CD4-positive, alpha-beta T cell treated with Interleukin-6 at 100 ng/mL for 8 hours (primary cell): ENCODE results near the gene CRABP2.

ENCODE experiments used
- DNase-seq: peaks from one replicate; pipeline ENCODE4 v3.0.0-alpha.2; 2020; ENCODE audit warnings: mixed read lengths, low spot score

The CRABP2 gene

DNA sequence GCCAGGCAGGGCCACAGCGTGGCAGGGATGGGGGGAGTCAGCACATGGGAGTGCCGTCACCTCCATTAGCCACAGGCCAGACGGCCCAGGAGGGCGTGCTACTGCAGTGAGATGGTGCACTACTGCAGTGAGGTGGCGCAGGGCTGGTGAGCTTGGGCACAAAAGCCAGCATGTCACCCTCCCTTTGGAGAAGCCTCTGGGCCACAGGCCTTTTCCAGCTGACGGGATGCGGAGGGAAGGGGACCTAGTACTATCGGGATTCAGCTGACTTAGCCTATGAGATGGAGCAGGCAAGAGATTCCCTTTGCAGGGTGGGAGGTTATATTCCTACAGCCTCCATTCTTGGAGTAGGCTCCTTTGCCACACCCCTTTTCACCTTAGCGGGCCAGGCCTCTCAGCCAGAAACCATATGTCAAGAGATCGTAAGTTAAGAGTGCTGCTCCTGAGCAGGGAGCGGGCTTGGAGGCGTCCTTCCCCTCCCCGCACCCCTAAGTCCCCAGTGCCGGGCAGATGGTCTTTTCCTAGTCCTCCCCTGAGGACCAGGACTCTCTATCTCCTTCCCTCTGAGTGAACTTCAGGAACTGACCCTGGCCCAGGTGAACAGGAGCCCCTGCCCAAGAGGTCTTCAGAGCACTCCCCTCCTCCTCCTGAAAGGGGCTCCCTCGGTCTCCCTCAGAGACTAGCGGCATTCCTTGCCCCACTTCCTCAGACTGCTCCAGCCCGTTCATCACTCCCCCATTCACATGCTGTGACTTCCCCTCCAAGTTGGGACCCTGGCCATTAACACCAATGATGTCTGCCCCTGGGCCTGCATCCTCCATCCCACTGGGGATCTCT, 36.4 kb downstream of the CRABP2 start:
- DNase-seq, result no peak

DNA sequence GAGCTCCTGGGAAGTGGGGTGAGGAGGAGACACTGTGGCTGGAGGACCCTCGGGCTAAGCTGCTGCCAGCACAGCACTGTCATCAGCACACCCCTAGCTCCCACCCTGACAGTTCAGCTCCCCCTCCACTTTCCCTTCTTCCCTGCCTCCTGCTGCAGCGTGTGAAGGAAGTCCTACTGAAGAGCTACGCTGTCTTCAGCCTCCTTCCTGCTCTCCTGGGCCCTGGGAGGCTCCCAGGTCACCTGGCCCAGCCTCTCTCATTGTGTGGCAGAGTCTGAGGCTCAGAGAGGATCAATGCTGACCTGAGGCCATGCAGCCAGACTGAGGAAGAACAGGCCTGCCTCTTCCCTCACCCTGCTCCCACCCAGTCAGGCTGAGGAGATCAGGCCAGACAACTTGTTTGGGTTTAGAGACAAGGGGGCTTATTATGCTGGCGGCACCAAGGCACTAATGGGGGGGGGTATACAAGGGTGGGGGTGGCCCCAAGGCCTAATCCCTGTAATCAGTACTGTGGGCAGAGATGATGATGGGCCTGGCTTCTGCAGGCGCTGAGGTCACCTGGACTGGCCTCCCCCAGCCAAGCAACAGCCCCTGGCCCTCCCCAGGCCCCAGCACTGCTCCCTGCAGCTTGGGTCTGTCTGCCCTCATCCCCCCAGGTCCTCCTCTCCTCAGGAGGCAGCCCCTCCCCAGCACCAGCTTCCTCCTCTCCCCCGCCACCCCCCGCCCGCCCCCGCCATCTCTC, 37.2 kb downstream of the CRABP2 start:
- no peak for DNase-seq

DNA sequence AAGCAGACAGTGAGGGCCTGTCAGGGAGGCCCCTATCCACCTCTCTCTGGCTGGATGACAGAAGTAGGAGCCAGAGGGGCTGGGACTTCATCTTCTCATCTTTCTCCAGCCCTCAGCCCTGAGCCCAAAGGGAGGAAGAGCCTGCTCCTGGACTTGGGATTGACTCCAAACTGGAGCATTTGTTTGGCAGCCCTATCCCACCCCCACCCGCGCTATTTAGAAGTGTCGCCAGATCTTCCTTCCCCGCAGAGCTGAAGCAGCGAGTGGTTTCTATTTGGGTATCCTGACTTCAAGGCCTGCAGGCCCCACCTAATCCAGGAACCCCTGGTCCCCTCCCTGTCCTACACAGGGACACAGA, 37.8 kb downstream of the CRABP2 start:
- DNase-seq, result no peak

DNA sequence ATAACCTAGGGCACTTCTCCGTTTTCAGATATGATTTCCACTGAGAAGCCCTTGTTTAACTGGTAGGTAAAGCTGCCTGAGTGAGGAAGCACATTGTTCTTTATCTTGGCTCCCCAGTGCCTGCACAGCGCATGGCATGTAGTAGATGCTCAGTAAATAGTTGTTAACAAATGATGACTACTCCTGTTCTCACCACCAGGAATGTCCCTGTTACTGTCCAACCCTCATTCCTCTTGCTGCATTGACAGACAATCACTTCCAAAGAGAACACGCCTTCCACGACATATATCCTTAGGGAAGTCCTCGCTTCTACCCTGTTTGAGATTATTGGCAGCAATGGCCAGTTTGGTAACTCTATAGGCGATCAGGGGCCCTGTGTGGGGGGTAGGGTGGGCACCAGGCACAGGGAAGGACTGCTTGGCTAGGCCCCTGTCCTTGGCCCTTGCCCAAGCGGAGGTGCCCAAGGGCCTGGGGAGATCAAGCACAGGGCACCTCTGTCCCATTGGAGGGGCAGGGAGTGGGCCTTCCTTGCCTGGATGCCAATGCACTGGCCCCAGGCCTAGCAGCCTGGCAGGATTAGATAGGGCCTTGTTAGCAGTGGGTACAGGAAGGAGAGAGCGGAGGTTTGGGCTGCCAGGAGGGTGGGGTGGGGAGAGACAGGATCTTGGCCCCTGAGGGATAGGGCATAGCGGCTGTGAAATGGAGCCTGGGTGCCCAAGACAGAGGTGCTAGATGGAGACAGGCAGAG, 38.3 kb downstream of the CRABP2 start:
- no peak for DNase-seq

DNA sequence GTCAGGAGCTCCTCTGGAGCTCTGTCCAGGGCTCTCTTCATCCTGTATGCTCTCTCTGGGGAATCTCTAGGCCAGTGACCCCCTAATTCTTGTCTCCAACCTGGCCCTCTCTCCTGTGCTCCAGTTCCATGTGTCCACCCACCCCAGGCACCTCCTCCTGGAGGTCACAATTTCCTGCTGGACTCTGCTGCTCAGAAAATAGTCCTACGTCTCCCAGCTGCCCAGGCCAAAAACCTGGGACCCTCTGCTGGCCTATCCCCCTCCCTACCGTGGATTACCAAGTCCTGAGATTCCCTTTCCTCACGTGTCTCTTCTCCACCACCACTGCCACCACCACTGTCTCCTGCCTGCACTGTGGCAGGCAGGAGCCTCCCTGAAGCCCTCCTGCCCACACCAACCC, 39.8 kb downstream of the CRABP2 start:
- DNase-seq, result no peak

DNA sequence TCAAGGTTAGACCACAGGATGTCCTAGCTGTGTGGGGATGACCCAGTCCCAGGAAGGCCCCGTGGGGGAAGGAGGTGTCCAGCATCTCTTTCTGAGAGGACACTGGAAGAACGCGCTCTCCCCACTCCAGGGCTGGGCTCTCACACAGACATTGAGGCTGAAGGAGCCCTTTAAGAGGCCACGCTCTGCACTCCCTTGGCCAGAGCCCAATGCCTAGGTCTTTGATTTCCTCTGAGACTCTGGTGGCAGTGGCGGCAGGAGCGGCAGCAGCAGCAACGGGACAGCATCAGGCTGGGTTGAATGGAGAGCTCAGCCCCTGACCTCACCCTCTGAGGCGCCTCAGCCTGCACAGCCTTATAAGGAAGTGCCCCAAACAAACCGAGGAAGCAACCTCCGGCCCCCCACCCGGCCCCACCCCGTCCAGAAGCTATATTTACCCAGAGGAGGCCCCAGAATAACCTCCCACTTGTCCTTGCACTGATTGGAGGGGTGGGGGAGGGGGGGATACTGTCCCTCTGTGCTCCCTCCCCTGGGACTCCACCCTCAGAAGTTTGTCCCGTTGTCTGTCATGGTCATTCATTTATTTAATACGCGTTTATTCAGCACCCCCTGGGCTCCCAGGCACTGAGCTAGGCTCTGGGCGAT, 40.5 kb downstream of the CRABP2 start:
- DNase-seq, result no peak

DNA sequence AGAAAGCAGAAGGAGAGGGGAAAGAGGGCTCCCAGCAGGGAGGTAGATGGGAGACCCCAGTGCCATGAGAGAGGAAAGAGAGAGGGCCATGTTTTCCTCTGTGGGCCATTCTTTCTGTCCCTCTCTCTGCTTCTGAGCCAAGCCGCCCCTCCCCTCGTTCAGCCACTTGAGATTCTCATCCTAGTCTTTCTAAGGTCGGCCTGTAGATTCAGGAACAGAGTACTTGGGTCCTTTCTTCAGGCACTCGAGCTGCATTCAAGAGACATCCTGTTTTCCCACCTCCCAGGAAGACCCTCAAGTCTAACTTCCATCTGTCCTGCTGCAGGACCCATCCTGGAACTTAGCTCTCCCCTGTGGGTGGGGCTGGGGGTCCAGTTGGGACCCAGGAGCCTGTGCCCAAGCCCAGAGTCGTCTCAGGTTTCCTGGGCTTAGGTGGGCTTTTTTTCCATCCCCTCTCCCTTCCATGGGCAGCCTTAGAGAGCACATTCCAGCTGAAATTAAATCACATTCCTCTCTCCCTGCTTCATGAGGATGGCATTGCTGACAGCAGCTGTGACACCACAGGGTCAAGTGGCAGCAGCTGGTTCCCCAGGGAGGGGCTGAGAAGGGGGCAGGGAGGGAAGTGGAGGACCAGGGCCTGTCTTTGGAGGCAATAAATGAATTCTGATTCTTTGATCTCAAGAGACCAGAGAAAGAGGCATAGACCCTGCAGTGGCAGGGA, 41.2 kb downstream of the CRABP2 start:
- no peak for DNase-seq

DNA sequence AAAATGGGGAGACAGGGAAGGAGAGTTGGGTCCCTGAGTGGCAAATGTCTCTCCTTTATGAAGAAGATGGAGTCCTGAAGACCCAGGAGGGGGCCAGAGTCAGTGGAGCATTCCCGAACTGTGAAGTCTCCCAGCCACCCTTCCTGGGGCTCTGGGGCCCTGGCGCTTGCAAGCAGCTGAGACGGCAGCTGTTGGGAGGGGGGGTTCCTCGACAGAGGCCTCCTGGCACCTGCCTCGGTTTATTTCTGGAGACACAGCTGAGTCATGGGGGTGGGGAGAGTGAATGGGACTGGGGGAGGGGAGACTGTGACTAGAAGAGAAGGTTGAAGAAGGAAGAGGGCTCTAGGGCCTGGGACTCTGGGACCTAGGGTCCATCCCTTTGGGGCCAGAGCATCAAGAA, 42.2 kb downstream of the CRABP2 start:
- DNase-seq, result no peak

DNA sequence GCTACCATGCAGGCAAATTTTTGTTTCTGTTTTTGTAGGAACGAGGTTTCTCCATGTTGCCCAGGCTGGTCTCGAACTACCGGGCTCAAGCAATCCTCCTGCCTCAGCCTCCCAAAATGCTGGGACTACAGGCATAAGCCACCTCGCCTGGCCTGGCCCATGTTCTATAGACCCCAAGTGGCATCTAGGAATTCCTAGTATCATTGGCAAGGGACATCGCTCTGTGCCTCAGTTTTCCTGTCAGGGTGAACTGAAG, 42.7 kb downstream of the CRABP2 start:
- DNase-seq, result no peak

DNA sequence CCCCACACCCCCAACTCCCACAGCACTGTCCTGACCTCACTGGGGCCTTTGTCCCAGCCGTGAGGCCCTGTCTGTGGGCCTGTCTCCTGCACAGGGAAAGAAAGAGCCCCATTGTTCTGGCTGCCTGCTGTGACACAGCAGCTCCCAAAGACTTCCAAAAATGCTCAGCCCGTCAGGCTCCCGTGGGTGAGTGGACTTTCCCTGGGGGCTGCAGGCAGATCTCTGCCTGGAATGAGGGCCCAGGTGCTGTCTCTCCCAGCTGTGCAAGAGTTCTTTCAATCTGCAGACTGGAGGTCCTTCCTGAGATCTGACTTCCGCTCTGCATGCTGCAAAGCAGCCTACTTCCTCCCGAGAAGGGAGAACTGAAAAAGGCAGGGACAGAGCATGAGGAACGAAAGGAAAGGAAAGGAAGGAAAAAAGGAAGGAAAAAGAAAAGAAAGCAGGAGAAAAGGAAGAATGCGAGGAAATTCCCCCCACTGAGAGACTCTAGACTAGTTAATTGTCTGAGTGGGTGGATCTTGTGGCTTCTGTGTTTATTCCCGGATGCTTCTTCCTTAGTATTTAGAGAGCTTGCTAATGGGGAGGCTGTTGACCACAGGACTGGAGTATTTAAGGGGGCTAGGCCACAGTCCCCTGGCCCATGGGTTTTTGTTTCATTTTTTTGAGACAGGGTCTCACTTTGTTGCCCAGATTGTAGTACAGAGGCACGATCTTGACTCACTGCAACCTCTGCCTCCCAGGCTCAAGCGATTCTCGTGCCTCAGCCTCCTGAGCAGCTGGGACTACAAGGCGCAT, 43.2 kb downstream of the CRABP2 start:
- DNase-seq, result no peak

DNA sequence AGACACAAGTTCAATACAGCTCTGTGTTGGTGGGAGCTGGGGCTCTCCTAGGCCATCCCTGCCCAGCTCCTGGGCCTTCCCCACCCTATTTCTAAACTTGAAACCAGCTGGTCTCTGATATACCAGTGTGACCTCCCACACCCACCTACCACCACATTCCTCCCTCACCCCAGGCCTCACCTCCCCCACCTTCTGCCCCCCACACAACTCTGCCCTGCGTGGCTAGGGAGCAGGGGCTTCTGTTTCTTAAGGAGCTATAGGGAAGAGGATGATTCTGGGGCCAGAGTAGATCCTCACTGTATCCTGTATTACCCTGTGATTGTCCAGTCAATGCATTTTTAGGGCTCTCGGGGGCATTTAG, 44.7 kb downstream of the CRABP2 start:
- no peak for DNase-seq

DNA sequence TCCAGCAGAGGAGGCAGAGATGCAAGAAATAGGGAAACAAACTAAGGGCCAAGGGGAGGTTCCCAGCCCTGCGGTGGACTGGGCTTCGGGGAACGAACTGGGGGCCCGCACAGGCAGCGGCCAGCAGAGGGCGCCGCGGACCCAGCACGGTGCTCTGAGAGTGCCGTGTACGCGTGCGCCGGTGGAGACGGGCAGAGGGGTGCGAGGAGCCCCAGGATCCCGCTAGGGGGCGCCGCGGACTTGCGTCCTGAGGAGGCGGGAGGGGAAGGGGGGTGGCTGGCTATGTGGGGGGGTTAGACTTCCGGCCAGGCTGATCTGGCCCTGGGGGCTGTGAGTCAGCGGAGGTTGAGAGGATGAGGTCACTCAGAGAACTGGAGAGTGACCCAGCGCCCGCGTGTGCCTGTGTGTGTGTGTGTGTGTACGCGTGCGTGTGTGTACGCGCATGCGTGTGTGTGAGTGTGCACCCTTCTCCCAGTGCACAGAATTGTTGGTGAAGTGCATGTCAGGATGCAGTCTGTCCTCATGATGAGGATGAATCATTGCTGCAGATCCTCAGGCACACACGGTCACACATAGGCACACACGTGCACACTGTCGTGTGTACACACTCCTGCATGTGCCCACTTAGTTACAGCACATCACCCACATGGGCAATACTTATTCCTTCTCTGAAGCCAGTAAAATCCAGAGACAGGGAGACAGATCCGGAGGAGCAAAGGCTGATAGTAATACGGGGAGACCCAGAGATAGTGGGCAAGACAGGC, 45.2 kb downstream of the CRABP2 start:
- peak; percentile 87 for DNase-seq

DNA sequence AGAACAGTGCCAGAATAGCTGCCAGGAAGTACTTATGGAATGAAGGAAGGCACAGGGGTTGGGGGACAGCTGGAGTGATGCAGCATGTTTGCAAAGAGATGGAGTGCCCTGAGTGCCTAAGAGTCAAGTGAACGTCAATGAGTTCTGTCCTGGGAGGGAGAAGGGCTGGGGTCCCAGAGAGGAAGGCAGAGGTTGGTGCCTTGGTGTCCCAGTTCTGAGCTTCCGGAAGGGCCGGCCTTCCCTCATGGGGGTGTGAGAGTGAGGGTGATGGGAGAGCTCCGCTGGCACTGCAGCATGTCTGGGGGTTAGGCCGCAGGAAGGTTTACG, 45.8 kb downstream of the CRABP2 start:
- DNase-seq, result no peak

DNA sequence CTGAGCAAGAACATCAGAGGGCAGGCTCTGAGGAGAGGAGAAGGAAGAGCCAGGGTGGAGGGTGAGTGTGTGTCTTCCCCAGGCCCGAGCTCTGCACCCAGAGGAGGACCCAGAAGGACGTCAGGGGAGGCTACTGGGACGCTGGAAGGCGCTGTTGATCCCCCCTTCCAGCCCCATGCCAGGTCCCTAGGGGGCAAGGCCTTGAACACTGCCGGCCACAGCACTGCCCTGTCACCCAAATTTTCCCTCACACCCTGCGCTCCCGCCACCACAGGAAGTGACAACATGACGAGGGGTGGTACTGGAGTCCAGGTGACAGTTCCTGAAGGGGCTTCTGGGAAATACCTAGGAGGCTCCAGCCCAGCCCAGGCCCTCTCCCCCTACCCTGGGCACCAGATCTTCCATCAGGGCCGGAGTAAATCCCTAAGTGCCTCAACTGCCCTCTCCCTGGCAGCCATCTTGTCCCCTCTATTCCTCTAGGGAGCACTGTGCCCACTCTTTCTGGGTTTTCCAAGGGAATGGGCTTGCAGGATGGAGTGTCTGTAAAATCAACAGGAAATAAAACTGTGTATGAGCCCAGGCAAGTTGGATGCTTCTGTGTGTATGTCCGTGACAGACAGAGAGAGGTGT, 46.3 kb downstream of the CRABP2 start:
- DNase-seq, result no peak

DNA sequence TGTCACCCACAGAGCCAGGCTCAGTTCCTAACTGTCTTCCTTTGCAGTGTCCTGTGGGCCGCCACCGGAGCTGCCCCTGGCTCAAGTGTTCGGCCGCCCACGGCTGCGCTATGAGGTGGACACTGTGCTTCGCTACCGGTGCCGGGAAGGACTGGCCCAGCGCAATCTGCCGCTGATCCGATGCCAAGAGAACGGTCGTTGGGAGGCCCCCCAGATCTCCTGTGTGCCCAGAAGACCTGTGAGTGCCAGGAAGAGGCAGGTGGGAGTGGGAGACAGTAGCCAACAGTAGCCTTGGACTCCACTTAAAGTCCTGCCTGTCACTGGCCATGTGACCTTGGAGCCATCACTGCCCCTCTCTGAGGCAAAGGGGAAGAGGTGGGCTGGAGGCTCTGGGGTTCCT, 46.9 kb downstream of the CRABP2 start:
- DNase-seq, result no peak

DNA sequence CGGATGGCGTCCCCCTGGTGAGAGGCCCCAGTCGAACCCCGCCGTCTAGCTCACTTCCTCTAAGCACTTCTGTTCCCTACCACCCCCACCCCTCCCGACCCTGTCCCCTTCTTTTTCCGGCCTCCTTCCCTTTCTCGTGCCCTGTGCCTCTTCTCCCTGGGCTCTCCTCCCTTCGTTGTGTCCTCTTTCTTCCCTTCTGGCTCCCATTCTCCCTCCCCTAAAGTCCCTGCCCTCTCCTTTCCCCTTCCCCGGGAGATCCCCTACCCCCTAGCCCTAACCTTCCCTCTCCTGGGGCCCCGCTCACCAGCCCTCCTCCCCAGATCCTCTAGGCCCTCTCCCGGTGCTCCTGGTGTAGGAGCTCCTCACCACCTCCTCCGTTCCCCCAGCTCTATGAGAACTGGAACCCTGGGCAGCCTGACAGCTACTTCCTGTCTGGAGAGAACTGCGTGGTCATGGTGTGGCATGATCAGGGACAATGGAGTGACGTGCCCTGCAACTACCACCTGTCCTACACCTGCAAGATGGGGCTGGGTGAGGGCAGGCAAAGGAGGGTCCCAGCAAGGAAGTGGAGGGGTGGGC, 47.6 kb downstream of the CRABP2 start:
- no peak for DNase-seq

DNA sequence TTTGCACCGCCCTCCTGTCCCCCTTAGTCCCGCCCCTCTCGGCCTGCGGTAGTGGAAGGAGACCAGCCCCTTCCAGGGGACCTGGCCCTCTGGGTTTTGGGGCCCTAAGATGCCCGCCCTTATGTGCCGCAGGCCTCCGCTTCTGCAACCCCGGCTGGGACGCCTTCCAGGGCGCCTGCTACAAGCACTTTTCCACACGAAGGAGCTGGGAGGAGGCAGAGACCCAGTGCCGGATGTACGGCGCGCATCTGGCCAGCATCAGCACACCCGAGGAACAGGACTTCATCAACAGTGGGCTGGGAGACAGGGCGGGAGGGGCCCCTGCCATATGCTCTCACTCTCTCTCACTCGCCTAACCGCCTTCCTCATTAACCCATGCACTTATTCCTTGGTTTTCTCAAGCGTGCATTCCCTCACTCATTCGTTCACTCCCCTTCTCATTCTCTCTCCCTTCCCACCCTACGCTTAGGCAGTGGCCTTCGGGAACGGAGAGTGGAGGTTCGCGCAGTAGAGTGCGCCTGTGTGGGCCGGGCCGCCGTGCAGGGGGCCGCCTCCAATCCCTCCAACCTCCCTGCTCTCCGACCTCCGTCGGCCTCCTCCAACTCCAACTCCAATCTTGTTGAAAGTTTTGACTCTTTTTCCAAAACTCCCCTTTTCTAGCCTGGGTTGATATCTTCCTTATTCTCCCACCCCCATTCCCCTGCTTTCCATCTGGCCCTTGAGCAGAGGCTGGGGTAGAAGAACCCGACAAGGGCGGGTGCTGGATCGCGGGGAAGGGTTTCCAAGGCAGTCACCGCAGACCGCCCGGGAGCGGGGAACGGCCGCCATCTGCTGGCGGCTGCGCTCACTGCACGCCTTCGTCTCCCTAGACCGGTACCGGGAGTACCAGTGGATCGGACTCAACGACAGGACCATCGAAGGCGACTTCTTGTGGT, 48.3 kb downstream of the CRABP2 start:
- peak; percentile 67 for DNase-seq

DNA sequence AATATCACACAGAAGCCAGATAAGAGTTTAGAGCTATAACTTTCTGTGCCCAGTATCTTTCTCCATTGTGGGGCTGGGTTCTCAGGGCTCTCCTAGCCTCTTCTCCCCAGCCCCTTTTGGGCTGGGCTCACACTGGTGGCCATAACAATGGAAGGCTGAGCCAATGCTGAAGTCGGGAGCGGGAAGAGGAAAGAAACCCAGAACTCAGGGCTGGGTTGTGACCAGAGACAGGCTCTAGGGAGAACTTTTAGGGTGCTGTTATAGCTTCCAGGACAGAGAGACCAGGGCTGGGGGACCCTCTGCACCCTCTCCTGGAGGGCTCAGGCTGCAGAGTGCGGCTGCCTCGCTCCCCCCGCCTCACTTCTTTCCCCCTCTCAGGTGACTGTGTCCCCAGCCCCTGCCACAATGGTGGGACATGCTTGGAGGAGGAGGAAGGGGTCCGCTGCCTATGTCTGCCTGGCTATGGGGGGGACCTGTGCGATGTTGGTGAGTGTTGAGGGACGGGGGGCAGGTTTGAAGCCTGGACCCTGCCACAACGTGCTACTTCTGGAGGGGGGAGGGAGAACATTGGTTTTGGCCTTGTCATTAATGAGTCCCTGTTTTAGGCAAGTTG, 49.4 kb downstream of the CRABP2 start:
- no peak for DNase-seq
